Stomach (tissue), 9 donors: ENCODE results near the gene TNNI3K. TPM values are rescaled to one million over a fixed set of nuclear protein-coding genes. Genes with fewer than 3 reads are reported as not detected.
"Not testable (repeated sequence)": the region's sequence is repeated elsewhere in the genome, so short reads cannot be mapped to it uniquely, and the experiment has no call there.

ENCODE experiments used
- DNase-seq, 2 donors: peaks; one replicate each; pipeline versions ENCODE4 v3.0.0 to v3.0.0-alpha.2; 2013 to 2019
- H3K27ac ChIP-seq, 5 donors: fragments of 200-600 bp in 4 of 5; sonication (generic) in 4 of 5; one replicate each; pipeline ENCODE4 v1.5.1; 2013 to 2019; ENCODE audit warnings: mild to moderate bottlenecking in 1 of 5, moderate library complexity in 1 of 5
- H3K27me3 ChIP-seq, 3 donors: fragments of 200-600 bp; sonication (generic); one replicate each; pipeline ENCODE4 v1.5.1; 2017 to 2019; ENCODE audit warnings: mixed run types in 1 of 3
- H3K36me3 ChIP-seq, 4 donors: fragments of 200-600 bp; sonication (generic); 1 replicate in 3 of 4; 2 replicates in 1 of 4; pipeline ENCODE4 v1.5.1; 2016 to 2019
- H3K4me1 ChIP-seq, 4 donors: fragments of 200-600 bp; sonication (generic); one replicate each; pipeline ENCODE4 v1.5.1; 2016 to 2019
- H3K4me3 ChIP-seq, 4 donors: fragments of 200-600 bp; sonication (generic) in 3 of 4; one replicate each; pipeline ENCODE4 v1.5.1; 2016 to 2019; ENCODE audit warnings: mild to moderate bottlenecking in 1 of 4
- H3K9me3 ChIP-seq, 4 donors: fragments of 200-600 bp; sonication (generic); one replicate each; pipeline ENCODE4 v1.5.1; 2016 to 2019
- EP300 ChIP-seq: sonication (generic); formaldehyde crosslinking; IDR thresholded peaks from one replicate; pipeline ENCODE4 v1.6.1; 2017; ENCODE audit warnings: antibody characterized with exemption
- POLR2A ChIP-seq, 4 donors: fragments of 450-650 bp; IDR thresholded peaks; one replicate each; pipeline ENCODE4 v1.6.1; 2016; ENCODE audit warnings: antibody characterized with exemption in 4 of 4, control low read depth in 2 of 4, mild to moderate bottlenecking in 1 of 4, moderate library complexity in 1 of 4
- POLR2AphosphoS5 ChIP-seq, 3 donors: sonication (generic); formaldehyde crosslinking; IDR thresholded peaks; one replicate each; pipeline ENCODE4 v1.6.1; 2016; ENCODE audit warnings: antibody characterized with exemption in 3 of 3
- WGBS, 5 donors: extraction: QIAGEN DNeasy Blood & Tissue Kit in 3 of 5; methylation state at CpG; one replicate each; pipeline versions ENCODE4 v1.1.5 to v1.1.7; 2013 to 2018; 5-methylcytosine and 5-hydroxymethylcytosine counted together
- intact Hi-C: fragments of 100-400 bp; cut with DNase I; formaldehyde crosslinking; loops from one replicate; pipeline ENCODE4 v1.15.1; 2023; ENCODE audit warnings: low total_unique reads
- polyA plus RNA-seq, 3 donors: library from polyadenylated mRNA; stranded (reverse); fragments of 200-250 nt; gene quantifications; one replicate each; pipeline ENCODE4 v1.2.3, GENCODE V29; 2013
- total RNA-seq, 5 donors: library from RNA; depleted of rRNA; stranded (reverse); fragments of >200 nt; gene quantifications; one replicate each; pipeline versions ENCODE4 v1.1.0 to v1.2.3, GENCODE V29; 2014 to 2016
- TF ChIP-seq, protein P1 (sequence below), 7 experiments: fragments of 450-650 bp in 4 of 7; fragments of 200-600 bp in 3 of 7; sonication (generic) in 3 of 7; IDR thresholded peaks; one replicate each; pipeline ENCODE4 v1.5.1; 2016 to 2019; ENCODE audit warnings: antibody characterized with exemption in 7 of 7, control low read depth in 2 of 7, mild to moderate bottlenecking in 1 of 7
- donor health status: healthy with polysubstance abuse.
- donor health status: Bipolar disorder and iron deficiency.
- donor health status: healthy.

The TNNI3K gene
- total and polyA plus RNA-seq, 8 donors: 0.25 to 7.0 (median 1.7) TPM; not detected in 4

DNA sequence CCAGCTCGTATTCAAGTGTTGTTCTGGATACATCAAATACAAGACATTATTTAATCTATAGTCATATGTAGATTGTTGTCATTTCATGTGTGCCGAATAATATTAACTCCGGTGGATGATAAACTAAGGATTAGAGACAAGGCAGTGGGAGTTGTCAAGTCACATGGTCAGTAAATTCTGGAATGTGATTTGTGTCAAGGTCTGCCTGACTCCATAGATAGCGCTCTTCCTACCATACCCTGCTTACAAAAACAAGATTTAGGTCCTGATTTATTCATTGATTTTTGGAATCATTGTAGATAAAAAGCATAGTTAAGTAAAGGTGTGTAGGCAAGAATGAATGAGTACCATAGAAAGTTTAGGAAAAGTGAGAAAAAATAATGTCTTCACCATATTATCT, 2.6 kb downstream of the TNNI3K start:
- Histone ChIP-seq H3K4me3 (no peak overlapping the region), H3K9me3 (no peaks in the 10 kb centered on the region), H3K27ac (no peak overlapping the region), H3K27me3 (no peaks in the 10 kb centered on the region), H3K4me1 (no peaks in the 10 kb centered on the region), H3K36me3 (no peaks in the 10 kb centered on the region)
- no peak for TF ChIP-seq POLR2A (IDR thresholded peaks at IDR 0.05)
- no peak for TF ChIP-seq EP300
- no peak for TF ChIP-seq POLR2AphosphoS5 (IDR thresholded peaks at IDR 0.05)
- TF ChIP-seq, protein P1, sequence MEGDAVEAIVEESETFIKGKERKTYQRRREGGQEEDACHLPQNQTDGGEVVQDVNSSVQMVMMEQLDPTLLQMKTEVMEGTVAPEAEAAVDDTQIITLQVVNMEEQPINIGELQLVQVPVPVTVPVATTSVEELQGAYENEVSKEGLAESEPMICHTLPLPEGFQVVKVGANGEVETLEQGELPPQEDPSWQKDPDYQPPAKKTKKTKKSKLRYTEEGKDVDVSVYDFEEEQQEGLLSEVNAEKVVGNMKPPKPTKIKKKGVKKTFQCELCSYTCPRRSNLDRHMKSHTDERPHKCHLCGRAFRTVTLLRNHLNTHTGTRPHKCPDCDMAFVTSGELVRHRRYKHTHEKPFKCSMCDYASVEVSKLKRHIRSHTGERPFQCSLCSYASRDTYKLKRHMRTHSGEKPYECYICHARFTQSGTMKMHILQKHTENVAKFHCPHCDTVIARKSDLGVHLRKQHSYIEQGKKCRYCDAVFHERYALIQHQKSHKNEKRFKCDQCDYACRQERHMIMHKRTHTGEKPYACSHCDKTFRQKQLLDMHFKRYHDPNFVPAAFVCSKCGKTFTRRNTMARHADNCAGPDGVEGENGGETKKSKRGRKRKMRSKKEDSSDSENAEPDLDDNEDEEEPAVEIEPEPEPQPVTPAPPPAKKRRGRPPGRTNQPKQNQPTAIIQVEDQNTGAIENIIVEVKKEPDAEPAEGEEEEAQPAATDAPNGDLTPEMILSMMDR (IDR thresholded peaks at IDR 0.05): no peak
- DNase-seq: no peak
- intact Hi-C loops: no loop called here
- WGBS, 5 donors: 83 to 89% (median 88%) methylated on average over 4 of the region's 4 CpGs

DNA sequence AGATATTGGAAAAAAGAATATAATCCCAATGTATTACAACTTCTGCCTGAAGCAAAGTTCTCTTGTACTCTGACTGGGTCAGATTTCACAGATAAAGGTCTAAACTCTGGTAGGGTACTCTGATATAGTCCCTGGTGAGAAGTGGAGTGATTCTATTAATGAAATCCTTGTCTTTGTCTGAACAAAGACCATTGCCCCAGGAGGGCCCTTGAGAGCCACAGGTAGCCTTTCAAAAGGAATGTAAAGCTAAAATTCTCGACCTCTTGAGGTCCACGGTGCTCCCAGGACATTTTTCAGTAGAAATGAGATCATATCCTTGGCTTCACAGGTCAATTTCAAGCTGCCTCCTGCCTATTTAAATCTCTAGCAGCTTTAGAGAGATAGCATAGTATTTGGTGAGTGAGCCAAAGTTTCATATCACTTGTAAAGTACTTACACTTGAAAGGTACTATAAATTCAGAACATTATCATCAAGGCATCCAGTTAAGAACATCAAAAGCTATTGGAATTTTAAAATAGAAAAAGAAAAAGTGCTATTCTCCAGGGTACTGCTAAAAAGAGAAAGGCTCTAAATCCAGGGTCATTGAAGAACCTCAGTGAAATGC, 10.1 kb downstream of the TNNI3K start:
- peaks cover 0 to 9% (median 3%) of the 10 kb centered on the region in 4 donors for H3K9me3 ChIP-seq
- intact Hi-C loops: no loop called here
- TF ChIP-seq POLR2A (IDR thresholded peaks at IDR 0.05) (no peak), EP300 (no peak), POLR2AphosphoS5 (IDR thresholded peaks at IDR 0.05) (no peak)
- TF ChIP-seq, protein P1 (IDR thresholded peaks at IDR 0.05): no peak
- no peak overlapping the region for H3K4me3 ChIP-seq
- WGBS, 5 donors: 8 to 17% (median 9%) methylated on average over 2 of the region's 2 CpGs
- no peaks in the 10 kb centered on the region for H3K27me3 ChIP-seq
- H3K4me1 ChIP-seq: peaks cover 0 to 9% (median 4%) of the 10 kb centered on the region in 4 donors
- no peak overlapping the region for H3K27ac ChIP-seq
- no peaks in the 10 kb centered on the region for H3K36me3 ChIP-seq
- DNase-seq: no peak

DNA sequence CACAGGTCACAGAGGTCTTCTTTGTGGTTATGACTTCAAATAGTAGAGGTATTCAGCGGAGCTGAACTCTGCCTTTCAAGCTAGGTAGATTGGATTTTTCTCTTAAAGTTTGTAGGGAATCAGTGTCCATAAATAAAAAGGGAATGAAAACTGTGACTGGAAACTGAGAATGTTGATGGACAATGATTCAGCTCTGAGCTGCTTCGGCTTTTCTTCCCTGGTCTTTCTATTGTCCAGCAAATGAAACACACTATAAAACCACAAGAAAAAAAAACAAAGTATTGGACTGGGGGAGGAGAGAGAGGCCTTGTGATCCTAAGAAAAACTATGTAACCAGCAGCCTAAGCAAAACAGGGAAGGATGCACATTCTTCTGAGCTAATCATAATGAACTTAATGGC, 11.1 kb downstream of the TNNI3K start:
- H3K4me1 ChIP-seq: peaks cover 0 to 9% (median 4%) of the 10 kb centered on the region in 4 donors
- H3K36me3 ChIP-seq: no peaks in the 10 kb centered on the region
- 25 to 64% (median 44%) methylated on average over 2 of the region's 2 CpGs for WGBS, 5 donors
- H3K27ac ChIP-seq: no peak overlapping the region
- H3K9me3 ChIP-seq: peaks cover 0 to 9% (median 3%) of the 10 kb centered on the region in 4 donors
- H3K4me3 ChIP-seq: no peak overlapping the region
- no peaks in the 10 kb centered on the region for H3K27me3 ChIP-seq
- intact Hi-C loops: no loop called here
- TF ChIP-seq POLR2AphosphoS5 (IDR thresholded peaks at IDR 0.05) (no peak), EP300 (no peak), POLR2A (IDR thresholded peaks at IDR 0.05) (no peak)
- TF ChIP-seq, protein P1 (IDR thresholded peaks at IDR 0.05): no peak
- DNase-seq: peak in 1 of 2 donors; percentile 44

DNA sequence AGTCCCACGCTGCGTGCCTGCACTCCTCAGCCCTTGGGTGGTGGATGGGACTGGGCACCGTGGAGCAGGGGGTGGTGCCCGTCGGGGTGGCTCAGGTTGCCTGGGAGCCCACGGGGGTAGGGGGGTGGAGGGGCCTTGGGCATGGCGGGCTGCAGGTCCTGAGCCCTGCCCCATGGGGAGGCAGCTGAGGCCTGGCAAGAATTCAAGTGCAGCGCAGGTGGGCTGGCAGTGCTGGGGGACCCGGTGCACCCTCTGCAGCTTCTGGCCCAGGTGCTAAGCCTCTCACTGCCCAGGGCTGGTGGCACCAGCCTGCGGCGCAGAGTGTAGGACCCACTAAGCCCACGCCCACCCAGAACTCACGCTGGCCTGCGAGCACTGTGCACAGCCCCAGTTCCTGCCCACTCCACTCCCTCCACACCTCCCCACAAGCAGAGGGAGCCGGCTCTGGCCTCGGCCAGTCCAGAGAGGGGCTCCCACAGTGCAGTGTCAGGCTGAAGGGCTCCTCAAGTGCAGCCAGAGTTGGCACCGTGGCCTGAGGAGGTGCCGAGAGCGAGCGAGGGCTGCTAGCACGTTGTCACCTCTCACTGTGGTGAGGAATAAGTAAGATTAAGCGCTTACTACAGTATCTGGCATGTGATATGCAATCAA, 12.8 kb downstream of the TNNI3K start:
- intact Hi-C loops: no loop called here
- Histone ChIP-seq H3K4me3 (no peak overlapping the region), H3K36me3 (peaks cover 0 to 5% (median under 1%) of the 10 kb centered on the region in 4 donors), H3K27me3 (no peaks in the 10 kb centered on the region), H3K27ac (no peak overlapping the region), H3K4me1 (peaks cover 0 to 9% (median 4%) of the 10 kb centered on the region in 4 donors), H3K9me3 (peaks cover 0 to 9% (median 3%) of the 10 kb centered on the region in 4 donors)
- TF ChIP-seq EP300 (no peak), POLR2AphosphoS5 (IDR thresholded peaks at IDR 0.05) (no peak), POLR2A (IDR thresholded peaks at IDR 0.05) (no peak)
- TF ChIP-seq, protein P1 (IDR thresholded peaks at IDR 0.05): no peak
- no peak for DNase-seq
- 93 to 97% (median 96%) methylated on average over 5 to 22 of the region's 22 CpGs for WGBS, 5 donors

DNA sequence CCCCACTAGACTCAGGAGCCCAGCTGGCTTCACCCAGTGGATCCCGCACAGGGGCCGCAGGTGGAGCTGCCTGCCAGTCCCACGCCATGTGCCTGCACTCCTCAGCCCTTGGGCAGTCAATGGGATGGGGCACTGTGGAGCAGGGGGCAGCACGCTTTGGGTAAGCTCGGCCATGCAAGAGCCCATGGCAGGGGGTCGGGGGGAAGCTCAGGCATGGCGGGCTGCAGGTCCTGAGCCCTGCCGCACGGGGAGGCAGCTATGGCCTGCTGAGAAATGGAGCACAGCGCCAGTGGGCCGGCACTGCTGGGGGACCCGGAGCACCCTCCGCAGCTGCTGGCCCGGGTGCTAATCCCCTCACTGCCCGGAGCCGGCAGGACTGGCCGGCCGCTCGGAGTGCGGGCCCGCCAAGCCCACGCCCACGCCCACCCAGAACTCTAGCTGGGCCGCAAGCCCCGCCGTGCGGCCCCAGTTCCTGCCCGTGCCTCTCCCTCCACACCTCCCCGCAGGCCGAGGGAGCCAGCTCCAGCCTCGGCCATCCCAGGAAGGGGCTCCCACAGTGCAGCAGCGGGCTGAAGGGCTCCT, 18.1 kb downstream of the TNNI3K start:
- H3K9me3 ChIP-seq, intact Hi-C loops, DNase-seq, H3K27ac ChIP-seq, H3K27me3 ChIP-seq, H3K4me1 ChIP-seq, H3K4me3 ChIP-seq: not testable (repeated sequence)
- H3K36me3 ChIP-seq: peaks cover 0 to 12% (median 3%) of the 10 kb centered on the region in 4 donors
- 88 to 91% (median 91%) methylated on average over 28 to 32 of the region's 32 CpGs for WGBS, 5 donors
